GM21360 (cell line): ENCODE results near the gene MFSD11.
"Not testable (repeated sequence)": the region's sequence is repeated elsewhere in the genome, so short reads cannot be mapped to it uniquely, and the experiment has no call there.

Experiments
- ATAC-seq: cut with Tn5 transposase; IDR thresholded peaks from one replicate; pipeline ENCODE4 v1.9.1; 2021; ENCODE audit warnings: mild to moderate bottlenecking, moderate library complexity; ENCODE audit not compliant: unreplicated experiment

Gene MFSD11

DNA sequence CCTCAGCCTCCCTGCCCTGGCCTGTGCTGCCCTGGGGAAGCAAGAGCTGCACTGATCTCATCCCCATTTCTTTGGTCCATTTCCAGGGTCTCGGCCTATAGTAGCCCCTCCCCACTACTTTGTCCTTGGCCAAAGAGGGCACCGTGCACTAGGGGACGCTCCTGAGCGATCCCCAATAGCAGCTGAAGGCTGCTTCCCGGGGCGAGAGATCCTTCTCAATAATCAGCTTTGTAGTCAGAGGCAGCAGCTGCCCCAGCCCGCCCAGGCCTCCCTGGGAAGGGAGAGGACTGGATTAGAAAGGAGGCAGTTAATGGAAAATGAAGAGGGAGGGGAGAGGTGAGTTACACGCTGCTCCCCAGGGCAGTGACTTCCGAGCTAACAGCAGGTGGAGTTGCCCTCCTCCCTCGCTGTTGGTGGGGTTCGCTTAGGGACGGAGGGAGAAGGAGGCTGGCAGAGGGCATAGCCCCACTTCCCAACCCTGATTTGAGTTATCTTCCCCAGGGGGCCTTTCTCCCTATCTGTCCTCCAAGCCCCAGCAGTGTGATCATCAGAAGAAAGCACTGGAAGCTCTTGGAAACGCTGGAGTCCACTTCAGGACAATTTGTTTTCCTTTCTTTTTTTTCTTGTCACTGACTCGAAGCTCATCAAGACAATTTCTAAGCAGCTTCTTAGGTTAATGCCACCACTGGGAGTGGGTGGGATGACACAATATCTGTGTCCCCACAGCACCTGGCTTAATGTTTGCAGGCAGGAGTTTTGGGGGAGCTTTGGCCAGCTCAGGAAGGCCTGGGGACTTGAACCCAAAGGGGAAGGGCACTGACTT is 29.7 kb upstream of the MFSD11 start:
- no peak for ATAC-seq

DNA sequence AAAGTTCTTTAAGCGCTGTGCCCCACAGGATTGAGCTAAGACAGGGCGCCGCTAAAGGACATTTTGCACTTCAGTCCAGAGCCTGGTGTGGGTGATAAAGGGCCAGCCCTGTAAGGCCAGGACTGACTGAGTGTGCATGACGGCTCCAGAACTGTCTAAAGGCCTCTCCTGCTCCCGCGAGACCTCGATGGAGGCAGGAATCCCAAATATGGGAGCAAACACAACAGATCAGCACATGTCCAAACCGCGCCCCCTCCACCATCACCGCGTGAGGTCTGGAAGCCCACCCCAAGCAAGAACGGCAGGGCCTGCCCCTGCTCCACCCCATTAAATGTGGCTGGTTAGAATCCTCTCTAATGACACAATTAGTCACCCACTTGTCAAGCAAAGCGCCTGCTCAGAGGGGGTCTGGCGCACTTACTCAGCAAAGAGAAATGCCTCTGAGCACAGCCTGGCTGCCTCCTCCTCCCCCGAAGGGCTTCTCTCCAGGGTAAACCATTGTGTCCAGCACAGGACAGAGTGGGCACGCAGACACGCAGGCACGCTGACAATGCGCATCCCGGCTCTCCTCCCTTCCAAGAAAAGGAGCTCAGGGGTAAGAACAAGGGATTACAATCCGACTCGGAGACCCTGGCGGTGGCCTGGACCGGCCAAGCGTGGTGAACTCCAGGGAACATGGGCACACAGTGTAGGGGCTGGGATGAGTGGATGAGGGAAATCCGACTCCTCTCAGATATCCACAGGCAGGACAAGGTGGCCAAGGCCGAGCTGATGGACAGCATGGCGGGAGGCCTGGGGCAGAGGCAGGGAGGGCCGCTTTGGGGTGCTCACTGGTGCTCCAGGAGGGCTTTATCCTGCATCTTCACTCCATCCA is 28.6 kb upstream of the MFSD11 start:
- no peak for ATAC-seq

DNA sequence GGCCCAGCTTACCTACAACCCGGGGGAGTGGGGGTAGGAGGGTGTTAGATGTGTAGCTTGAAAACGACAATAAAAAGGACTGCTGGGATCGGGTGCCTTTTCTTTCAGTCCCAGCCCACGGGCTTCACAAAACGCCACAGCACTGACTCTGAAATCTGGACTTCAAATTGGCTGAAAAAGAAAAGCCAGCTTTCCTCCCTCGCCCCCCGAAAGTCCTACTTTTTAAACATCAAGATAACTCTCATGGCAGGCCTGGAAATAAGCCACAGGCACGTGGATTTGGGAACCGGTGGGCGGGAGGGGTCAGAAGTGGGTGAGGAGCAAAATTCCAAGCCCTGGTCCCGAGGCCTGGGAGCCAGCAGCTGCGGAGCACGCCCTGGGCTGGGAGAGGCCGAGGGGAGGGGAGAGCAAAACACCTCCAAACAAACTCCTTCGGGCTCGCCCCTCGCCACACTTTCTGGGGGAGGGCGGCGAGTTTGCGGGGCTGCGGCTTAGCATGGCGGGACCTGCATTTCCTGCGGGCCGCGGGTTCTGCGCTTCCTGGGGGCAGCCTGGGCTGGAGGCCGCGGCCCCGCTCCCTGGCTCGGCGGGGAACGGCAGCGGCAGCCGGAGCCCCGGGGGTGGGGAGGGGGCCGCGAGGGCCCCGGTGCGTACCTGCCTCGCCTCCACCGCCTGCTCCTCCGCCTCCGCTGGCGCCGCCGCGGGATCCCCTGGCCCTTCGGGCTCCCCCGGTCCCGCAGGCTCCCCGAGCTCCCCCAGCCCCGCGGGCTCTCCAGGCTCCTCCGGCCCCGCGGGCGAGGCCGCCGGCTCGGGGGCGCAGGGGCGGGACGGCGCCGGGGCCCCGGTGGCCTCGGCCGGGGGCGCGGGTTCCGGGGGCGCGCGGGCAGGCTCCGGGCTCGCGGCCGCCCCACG is 27.7 kb upstream of the MFSD11 start:
- ATAC-seq = not testable (repeated sequence)

DNA sequence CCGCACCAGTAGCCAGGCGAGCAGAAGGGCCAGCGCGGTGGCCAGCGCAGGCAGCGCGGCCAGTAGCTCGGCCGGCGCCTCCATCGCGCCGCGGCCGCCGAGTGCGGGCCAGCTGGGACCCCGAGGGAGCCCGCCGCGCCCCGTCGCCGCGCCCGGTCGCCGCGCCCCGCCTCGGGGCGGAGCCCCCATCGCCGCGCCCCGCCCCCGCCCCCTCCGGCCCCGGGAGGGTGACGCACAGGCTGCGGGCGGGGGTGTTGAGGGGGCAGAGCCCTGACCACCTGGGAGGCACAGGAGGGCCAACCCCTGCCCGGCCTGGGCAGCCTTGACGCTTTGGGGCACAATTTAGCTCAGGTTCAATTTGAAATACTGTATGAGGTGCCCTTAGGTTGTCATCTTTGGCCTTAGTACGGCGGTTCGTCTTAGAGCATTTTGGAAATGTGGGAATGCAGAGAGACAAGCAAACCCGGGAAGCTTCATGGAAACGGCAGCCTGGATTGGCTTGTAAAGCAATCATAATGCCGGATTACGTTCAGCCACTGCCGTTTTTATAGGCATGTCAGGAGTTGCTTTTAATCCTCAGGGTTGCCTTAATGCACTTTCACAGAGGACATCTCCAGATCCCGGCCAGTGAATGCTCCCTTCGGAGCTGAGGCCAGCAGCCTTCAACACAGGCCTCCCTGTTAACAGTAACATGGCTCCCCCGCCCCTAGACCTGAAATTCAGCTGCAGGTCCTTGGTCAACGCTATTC is 26.9 kb upstream of the MFSD11 start, which contains the start of gene MXRA7:
Gene MXRA7 (minus strand): TSS at position 103 of the 749 bp plus-strand sequence. CDS start 19 bp downstream, at position 84.
- no peak for ATAC-seq

DNA sequence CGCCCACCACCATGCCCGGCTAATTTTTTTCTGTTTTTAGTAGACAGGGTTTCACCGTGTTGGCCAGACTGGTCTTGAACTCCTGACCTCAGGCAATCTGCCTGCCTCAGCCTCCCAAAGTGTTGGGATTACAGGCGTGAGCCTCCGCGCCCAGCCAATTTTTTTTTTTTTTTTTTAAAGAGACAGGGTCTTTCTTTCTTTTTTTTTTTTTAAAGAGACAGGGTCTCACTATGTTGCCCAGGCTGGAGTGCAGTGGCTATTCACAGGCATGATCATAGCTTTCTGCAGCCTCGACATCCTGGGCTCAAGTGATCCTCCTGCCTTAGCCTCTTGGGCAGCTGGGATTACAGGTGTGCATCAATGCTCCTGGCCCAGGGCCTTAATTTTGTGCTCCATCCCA is 25.6 kb upstream of the MFSD11 start:
- ATAC-seq = not testable (repeated sequence)

DNA sequence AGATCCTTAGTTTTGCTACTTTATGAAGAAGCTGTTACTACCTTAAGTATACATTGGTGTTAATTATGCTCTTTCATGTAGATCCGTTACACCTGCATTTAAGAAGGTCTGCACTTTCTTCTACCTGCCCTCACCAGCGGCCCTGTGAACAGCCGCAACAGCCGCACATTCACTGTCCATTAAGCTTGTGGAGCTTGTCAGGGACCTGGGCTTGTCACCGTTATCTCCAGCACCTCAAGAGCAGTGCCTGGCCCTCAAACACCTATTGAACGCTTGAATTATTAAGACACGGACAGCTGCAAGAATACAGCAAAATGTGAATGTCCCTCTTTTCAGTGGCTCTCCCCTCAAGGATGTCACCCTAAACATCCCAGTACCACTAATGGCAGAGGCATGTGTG is 24.2 kb upstream of the MFSD11 start:
- ATAC-seq = no peak

DNA sequence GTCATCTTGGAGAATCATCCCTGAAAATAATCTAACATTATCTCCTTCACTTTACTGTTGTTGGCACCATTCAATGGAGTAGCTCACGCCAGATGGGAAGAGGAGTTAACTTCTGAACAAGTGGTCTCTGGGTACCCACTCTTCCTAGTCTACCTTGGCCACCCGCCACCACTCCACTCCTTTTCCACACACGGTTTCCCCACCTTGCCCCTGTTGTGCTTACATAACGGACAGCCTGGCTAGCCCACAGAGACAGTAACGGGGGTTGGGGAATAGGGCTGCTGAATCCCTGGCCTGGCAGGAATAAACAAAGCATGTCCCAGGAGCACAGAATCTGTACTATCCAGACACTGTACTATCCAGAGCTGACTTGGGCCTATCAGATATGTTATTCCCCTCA is 23.6 kb upstream of the MFSD11 start:
- no peak for ATAC-seq

DNA sequence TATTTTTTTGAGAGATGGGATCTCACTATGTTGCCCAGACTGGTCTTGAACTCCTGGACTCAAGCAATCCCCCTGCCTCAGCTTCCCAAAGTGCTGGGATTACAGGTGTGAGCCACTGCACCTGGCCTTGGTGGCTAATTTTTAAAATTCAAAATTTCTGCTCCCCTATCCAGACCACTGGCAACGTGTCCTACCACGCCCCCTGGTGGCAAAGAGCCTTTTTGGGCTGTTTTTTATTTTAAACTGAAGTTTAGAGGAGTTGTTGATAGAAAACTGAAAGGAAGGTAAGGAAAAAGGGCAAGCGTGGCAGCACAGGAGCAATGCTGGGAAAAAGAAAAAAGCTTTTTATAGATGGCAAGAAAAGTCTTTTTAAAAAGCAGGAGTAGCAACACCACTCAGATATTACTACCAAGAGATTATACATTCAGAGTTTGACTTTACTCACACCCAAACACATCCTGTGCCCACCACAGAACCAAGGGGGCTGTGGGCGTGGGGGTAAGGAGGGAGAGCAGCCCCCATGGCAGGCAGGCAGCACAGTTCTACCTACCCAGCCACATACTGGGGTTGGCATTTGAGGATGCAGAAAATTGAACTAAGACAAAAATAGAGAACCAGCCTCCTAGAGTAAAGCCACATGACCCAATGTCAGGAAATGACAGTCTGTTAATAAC is 23.0 kb upstream of the MFSD11 start:
- no peak for ATAC-seq

DNA sequence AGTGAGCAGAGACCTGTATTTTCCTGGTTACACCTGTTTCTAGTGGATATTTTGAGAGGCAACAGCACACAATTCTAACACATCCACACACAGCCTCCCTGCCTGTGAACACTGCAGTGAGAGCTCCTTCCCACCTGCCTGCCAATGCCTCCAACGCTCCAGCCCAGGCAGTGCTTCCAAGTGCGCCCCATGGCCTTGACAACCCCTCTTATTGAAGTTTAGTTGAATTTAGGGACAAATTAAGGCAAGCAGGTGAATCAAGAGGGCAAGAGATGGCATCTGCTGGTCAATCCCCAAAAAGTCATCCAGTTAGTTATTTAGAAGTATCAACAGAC is 22.5 kb upstream of the MFSD11 start:
- ATAC-seq = no peak

DNA sequence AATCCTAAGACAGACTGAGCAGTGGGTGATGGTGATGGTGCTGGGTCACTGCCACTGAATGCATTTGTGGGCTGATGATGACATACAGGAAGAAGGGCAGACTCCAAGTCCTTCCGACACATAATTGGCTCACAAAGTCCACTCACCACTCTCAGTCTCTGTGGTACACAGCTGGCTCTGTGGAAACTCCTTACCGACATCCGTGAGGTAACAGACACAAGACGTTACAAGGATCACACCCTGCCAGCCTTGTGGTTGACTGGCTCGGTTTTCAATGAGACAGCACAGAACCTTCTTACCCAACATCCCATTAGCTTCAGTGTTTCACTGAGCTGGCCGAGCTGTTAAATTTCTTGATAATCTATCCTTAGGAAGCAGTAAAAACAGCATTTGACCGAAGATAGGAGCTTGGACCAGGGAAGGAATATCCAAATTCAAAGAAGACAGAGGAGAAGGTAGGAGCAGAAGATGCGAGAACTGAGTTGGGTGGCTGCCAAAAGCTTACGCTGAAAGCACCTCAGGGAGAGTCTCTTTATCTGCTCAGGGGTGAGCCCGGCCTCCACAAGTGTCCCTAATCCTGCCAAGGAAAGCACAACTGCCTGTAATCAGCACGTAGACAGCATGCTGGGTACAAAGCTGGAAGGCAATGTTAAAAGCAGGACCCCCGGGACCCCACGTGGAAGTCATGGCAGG is 21.6 kb upstream of the MFSD11 start:
- ATAC-seq = no peak

DNA sequence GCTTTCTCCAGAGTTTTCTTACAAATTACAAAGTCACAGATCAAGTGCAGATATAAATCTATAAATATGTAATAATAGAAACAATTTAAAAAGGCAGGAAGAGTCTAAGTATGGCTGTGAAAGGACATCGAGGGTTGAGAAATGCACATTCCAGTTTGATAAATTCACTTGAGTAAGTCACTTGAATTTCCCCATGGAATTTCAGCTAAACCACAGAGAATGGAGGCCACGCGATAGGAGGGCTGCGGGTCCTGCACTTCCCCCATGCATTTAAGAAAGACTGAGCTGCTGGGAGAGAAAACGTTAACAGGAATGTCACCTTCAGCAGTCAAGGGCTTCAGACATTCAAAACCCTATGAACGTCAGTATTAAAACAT is 21.1 kb upstream of the MFSD11 start:
- no peak for ATAC-seq

DNA sequence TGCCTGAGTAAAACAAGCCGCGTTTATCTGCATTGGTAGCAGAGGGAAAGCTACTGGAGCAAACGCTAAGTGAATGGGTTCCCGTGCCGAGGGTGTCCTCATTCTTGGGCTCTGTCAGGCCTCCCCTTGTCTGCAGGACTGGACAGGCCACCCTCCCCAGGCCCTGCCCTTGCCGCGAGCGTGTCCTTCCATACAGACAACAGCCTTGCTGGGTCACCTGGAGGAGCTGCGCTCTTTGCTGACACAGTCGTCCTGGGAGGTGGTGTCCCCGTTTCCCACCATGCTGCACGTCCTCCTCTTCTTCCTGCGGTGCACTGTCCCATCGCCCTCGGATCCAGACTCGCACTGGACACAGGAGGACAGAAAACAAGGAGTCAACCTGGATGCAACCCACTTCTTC is 19.4 kb upstream of the MFSD11 start:
- ATAC-seq = no peak

DNA sequence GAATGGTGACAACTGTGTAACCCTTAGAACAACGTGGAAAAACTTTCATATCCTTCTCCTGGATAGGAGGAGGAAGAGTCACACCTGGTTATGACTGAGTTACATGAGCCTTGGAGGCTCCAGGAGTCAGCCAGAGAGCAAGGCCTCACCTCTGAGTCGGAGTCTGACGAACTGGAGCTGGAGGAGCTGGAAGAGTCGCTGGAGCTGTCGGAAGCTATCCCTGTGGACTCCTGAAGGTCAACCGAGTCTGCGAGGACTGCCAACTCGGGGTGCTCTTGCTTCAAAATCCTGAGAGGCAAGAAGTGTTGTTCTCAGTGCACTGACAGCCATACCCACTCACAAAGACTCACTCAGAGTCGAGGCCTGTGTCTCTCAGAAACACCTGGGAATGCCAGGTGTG is 17.7 kb upstream of the MFSD11 start:
- no peak for ATAC-seq

DNA sequence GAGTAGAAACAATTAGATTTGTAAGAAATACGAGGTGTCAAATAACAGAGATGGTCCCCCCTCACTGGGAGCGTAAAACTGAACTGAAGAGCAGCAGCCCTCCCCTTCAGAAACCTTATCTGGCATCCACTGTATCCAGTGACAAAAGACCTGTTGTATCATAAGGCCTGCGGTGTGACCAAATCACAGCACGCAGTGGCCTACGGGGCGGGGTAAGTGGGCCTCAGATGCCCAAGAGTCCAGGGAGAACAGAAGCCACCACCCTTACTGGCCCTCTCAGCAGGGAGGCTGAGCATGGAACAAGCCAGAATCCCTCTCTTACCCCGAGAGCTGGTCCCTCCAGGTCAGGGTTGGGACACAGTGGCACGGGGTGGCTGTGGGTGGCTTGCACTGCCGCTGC is 17.0 kb upstream of the MFSD11 start:
- no peak for ATAC-seq

DNA sequence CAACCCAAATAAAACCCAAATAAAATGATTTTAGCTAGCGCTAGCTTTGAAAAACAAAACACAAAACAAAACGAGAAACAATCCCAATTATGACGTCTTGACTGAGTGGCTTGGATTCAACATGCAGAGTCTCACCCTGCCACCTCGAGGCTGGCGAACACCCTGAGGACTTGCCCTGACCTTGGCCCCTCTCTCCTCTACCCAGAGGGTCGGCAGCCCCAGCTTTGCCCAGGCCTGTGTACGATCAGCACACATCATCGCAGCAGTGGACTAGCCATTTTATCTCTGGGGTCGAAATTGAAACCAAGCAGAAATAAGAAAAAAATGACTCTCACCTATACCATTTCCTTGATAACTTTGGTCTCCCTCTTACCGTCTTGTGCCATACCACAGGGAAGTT is 16.5 kb upstream of the MFSD11 start:
- ATAC-seq = no peak

DNA sequence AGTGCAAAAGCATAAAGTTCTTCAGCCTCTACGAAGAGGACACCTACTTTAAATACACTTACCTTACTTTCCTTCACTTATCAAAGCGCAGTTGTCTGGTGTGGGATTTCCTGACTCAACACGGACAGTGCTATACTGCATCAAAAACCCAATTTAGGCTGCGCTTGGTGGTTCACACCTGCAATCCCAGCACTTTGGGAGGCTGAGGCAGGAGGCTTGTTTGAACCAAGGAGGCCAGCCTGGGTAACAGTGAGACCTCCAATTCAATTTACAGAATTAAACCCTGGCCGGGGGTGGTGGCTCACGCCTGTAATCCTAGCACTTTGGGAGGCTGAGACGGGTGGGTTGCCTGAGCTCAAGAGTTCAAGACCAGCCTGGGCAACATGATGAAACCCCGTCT is 15.6 kb upstream of the MFSD11 start:
- ATAC-seq = no peak

DNA sequence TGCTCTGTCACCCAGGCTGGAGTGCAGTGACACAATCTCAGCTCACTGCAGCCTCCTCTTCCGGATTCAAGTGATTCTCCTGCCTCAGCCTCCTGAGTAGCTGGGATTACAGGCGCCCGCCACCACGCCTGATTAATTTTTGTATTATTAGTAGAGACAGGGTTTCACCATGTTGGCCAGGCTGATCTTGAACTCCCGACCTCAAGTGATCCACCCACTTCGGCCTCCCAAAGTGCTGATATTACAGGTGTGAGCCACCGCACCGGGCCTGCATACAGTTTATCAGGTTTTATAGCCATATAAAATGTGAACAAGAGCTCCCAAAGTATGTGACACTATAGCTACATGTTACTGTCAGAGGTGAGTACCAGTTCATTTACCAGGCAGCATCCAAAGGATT is 14.9 kb upstream of the MFSD11 start:
- ATAC-seq = not testable (repeated sequence)

DNA sequence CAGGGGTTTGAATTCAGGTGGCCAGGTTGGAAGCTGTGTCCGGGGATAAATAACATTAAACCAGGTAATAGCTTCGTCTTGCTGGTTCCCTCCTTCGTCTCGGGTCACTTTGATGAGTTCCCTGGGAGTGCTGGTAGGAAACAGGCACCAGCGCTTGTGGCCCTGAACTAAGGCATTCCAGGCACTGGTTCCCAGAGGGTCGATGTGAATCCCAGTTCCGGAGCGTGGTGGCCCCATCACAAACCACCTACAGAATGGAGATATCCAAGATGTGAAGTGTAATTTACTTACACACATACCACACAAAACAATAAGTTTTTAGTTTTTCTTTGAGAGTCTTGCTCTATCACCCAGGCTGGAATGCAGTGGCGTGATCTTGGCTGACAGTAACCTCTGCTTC is 14.1 kb upstream of the MFSD11 start:
- no peak for ATAC-seq

DNA sequence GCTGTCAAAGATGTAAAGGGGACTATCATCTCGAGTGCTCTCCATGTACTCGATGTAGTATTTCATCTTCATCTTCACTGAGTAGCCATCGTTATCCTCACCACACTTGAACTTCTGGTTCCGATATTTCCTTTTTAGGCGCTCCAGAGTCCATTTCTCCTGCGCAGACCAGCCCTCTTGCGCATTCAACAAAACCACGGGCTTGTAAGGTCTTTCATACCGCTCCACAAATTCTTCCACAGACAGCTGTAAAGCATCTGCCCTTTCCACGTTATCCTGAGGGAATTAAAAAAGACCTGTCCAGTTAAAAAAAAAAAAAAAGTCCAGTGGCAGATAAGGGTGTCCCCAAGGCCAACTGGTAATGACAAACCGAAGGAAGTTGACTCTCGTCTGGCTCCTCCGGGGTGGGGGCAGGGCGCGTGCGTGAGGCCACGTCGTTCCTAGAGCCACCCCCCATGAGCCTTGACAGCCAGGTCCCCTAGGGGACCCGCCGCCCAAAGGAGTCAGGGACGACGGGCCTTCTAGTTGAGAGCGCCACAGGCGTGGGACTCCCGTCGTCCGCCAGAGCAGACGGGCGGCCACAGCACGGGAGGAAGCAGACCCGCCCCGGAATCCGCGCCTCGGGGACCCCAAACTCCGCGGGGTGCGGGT is 12.2 kb upstream of the MFSD11 start:
- peak; percentile 21 for ATAC-seq
